GM19452 (cell line): ENCODE results near the gene CEL.

ENCODE experiments used
- ATAC-seq: cut with Tn5 transposase; IDR thresholded peaks from one replicate; pipeline ENCODE4 v1.9.1; 2021; ENCODE audit not compliant: unreplicated experiment

The CEL gene

DNA sequence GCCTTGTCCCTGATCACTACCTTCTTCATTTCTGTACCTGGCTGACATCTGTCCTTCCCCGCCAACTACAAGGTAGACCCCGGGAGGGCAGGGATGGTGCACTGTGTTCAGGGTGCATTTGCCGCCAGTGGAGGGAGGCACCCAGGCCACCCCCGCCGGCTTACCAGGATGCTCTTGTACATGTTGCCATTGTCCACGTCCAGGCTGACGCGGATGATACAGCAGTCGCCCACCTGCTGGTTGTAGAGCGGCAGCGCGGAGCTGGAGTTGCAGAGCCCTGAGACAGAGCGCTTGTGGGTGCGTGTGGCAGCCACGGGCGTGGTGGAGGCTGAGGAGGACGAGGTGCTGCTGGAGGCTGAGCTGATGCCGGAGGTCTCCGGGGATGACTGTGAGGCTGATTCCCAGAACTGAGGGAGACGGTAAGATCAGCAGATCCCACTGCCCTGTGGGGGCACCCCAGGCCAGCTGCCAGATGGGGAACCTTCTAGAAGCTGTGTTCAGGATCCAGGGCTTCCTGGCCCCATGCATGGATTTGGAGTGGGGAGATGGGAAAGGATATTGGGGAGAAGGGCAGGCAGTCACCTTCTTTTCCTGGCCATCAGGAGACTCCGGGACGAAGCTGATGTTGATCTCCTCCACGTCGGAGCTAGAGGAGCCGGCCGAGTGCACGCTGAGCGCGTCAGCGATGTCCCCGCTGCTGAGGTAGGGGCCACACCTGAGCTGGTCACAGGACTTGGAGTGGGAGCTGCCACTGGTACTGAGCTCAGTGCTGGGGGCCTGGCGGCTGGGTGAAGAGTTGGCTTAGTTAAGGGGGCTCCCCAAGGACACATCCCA lies 39.8 kb downstream of the CEL start:
- no peak for ATAC-seq

DNA sequence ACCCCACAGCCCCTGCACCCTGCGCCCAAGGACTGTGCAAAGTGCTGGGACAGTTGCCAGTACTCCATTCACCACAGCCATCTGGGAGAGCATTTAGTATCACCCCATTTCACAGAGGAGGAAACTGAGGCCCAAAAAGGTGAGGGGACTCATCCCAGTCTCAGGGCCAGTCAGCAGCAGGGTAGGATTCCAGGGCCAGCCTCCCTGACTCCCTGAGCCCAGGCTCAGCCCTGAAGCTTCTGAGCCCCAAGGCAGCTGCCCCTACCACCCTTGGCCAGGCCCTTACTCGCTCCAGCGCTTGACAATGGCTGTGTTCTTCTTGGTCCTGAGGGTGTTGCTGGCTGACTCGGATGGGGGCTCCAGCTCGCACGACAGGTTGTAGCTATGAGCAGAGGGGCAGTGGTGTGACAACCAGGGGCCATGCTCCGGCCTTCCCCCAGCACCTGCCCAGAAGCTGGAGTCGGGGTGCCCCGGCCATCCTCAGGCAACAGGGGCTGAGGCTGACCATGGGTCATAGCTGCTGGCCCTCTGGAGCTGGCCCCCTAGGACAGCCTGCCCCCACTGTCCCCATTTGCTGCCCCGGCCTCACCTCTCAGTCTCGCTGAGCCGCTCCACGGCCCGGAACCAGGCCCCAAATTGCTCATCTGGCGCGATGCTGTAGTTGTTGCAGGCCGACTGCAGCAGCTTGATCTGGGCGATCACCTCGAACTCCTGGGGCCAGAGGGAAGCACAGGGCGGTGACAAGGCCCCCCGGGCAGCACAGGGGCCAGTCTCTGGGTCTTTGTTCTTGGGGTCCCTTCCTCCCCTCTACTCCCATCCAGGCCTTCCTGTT lies 40.6 kb downstream of the CEL start:
- no peak for ATAC-seq

DNA sequence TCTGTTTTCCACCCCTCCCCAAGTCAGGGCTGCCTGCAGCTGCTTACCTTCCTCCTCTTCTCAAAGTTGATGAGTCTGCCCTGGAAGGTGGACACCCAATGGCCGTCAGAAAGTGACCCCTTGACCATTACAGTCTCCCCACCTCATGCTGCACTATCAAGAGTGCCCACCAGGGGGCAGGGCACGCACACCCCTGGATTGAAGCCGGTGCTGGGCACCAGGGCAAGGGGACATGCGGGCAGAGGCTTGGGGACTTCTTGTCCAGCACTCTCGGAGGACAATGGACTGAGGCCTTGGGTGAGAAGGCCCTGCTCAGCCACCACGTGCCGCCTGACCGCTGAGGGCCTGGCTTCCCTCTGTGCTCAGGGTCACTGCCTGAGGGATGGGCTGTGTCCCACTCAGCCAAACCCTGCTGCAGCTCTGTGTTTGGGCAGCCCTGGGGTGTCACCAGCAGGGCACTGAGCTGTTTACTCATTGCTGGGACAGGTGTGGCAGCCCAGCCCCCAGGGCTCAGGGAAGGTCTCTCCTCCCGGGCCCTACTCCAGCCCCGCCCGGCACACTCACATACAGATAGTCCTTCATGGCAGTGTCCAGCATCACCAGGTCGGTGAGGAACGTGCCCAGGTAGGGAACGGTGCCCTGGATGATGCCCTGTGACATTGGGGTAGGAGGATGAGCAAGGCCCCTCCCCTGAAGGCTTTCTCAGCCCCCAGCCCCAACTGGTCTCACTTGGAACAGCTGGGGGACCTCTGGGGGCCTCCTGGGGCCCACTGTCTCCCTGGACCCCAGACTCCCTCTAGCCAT lies 41.6 kb downstream of the CEL start:
- no peak for ATAC-seq

DNA sequence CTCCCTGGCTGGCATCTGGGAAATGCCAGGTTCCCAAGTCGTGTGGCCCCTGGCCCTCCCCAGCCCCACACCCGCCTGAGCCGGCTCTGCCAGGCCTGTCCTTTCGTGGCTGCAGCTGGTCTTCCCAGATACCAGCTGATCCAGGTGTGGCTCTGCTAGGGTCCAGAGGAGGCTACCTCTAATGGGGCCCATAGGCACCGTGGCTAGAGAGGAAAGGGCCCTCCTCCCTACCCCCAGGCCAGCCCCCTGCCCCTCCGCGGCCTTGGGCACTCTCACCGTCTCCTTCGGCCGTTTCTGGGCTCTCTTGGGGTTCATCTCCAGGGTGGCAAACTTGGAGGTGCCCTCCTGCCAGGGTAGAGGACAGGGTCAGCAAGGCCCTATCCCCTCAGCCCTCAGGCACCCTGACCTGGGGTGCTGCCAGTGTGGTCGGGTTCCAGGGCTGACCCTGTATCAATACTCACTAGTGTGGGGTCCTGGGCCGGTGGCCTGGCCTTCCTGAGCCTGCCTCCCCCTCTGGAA lies 42.3 kb downstream of the CEL start:
- ATAC-seq, result no peak

GRCh38 chr9:133104718-133105460 lies 43.1 kb downstream of the CEL start:
- no peak for ATAC-seq

GRCh38 chr9:133105461-133105770 lies 43.6 kb downstream of the CEL start:
- ATAC-seq, result no peak

GRCh38 chr9:133106511-133107244 lies 44.9 kb downstream of the CEL start:
- no peak for ATAC-seq

DNA sequence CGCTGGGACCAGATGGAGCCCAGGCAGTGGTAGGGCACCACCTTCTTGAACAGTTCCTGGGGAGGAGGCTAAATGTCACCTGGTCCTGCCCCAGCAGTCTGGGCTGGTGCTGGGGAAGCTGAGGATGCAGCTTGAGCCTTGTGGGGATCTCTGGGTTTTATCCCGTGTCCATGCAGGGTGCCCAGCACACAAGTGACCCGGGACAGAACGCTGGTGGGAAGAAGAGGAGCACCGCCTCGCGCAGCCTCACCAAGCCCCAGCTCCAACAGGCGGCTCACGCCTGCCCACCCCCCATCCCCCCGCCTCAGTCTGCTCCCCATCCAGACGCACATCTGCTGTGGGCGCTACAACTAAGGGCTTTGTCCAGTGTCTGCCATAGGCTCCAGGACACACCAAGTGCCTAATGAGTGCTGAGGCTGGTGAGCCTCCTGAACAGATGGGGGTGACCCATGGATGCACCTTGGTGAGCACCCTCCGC lies 45.5 kb downstream of the CEL start:
- no peak for ATAC-seq

- ATAC-seq, result no peak
Observed at GRCh38 chr9:133107961-133108793, 46.4 kb downstream of the CEL start.

DNA sequence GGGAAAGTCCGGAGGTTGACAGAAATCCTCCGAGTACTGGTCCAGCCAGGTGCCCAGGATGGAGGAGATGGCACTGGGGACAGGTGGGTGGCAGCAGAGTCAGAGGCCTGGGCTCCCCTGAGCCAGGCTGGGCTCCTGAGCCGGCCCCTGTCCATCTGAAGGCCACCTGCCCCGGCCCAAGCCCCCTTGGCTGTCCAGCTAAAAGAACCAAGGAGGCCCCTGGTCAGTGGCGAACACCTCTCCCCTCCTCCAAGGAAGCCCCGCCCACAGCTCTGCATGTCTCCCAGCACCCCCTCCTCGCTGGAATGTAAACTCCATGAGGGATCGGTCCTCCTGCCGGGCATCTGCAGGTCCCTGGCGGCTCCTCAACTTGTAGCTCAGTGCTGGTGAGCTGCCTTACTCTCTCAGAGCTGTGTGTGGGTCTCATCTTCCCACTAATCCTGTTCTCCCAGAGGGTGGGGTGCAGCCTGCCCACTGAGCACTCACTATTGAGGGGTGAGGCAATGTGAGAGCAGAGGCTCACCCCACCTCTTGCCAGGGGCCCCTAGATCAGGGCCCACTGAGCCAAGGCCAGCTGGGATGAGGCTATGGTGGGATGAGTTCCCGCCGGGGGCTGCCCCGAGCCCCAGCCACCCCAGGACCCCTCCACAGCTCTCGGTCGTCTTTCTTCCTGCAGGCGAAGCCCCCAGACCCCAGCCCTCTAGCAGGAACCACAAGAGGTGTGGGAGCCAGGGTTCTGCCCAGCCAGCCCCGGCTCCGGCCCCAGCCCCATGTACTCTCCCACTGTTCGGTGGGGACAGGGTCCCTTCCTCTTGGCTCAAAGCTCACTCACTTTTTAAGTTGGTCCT lies 47.2 kb downstream of the CEL start:
- ATAC-seq, result no peak

DNA sequence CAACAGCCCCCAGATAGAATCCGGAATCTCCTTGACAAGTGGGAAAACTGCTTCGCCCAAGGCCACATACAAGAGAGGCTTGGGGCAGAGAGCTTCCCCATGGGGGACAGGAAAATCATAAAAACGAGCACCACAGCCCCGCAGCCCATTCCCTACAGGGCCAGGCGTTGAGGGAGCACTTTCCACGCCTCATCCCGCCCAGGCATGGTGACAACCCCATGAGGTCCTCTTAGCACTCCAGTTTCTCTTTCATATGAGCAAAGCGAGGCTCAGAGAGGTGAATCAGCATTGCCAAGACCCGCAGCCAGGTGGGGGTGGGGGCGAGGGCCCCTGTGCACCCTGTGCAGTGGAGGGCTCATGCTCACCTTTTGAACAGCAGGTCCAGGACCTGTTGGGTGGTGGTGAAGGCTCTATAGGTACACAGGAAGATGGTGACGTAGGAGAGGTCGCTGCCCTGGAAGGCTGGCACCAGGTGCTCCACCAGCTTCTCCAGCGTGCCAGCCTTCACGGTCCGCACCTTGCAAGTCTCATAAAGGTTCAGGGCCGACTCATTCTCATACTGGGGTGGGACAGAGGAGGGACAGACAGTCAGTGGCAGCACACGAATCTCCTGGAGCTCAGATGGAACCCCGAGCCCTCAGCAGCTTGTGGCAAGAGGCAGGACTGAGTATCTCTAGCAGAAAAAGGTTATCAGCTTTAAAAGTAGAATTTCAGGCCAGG lies 48.3 kb downstream of the CEL start:
- ATAC-seq, result no peak

DNA sequence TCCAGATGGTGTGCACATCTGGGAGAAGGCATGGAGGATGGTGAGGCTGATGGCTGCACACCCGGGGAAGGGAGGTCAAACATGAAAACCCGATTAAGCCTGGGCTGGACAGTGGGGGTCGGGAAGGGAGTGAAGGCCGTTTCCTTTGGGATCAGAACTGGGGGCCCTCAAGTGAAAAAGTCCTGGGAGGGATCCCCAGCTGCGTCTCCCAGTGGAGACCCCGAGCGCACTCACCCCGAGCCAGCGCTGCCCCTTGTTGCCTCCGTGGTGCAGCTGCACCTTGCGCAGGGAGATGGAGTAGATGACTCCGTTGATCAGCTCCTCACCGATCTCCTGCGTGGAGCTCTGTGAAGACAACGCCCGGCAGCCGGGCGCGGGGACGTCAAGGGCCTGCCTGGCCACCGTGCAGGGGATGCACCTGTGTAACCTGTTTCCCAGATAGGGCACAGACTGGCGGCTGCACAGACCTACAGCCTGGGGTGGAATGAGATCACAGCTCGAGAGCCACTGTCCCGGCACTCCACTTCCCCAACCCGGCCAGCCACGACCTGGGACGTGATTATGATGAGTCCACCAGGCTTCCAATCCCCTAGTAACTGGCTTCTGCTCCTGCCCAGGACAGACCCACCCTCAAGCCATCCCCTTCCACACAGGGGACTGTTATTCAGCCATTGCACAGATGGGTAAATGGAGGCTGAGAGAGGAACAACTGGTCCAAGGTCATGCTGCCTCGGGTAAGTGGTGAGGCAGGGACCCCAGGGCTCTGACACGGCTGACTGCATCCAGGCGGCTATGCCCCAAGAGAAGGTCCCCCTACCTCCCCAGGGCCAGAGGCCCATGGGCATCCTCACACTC lies 50.3 kb downstream of the CEL start:
- no peak for ATAC-seq

- ATAC-seq, result no peak
Observed at GRCh38 chr9:133112663-133113026, 50.9 kb downstream of the CEL start.

GRCh38 chr9:133113163-133113948 lies 51.6 kb downstream of the CEL start:
- no peak for ATAC-seq

GRCh38 chr9:133113949-133114885 lies 52.4 kb downstream of the CEL start:
- no peak for ATAC-seq
